ENCODE measurements around the gene AP2S1. TPM values are rescaled to one million over a fixed set of nuclear protein-coding genes. Genes with fewer than 3 reads are reported as not detected.

Gene AP2S1
- 311 and 326 TPM in 2 replicates for total RNA-seq

GRCh38 chr19:46850228-46851203 is at the start of gene AP2S1:
Gene AP2S1, minus strand, starts transcription at chr19:46850846. Its CDS starts 80 bp downstream, at chr19:46850766.

DNA sequence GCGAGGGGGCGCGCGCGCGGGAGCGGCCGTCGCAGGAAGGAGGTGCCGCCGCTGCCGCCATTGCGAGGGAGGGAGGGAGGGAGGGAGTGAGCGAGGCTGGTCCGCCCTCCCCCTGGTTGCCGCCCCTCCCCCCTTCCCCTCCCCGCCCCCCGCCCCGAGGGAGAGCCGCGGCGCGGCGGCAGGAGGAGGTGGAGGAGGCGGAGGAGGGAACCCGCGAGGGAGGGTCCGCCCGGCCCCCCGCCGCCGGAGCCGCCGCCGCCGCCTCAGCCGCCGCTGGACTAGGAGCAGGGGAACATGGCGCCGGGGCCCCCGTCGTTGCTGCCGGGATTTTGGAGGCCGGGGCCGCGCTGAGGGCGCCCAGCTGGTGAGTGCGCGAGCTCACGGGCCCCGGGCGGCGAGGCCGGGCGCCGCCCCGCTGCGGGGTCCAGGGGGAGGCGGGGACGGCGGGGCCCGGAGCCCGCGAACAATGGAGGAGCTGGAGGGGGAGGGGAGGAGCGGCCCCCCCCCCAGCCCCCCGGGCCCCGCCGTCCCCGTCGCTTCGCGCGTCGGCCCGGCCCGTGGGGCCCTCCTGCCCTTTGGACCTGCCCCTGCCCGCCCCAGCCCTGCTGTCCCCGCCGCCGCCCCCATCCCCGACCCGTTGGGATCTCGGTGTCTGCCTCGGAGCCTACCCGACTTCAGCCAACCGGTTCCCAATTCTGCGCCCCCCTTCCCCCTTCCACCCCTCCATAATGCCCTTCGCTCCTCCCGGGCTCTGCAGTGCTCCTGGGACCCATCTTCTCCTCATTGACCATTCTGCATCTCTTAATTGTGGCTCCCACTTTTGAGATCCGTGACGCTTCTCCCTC is 10.4 kb upstream of the AP2S1 start, which contains the start of gene ARHGAP35:
Gene ARHGAP35 (plus strand): TSS at position 152 of the 845 bp plus-strand sequence. CDS start 57,679 bp downstream, outside the sequence.

DNA sequence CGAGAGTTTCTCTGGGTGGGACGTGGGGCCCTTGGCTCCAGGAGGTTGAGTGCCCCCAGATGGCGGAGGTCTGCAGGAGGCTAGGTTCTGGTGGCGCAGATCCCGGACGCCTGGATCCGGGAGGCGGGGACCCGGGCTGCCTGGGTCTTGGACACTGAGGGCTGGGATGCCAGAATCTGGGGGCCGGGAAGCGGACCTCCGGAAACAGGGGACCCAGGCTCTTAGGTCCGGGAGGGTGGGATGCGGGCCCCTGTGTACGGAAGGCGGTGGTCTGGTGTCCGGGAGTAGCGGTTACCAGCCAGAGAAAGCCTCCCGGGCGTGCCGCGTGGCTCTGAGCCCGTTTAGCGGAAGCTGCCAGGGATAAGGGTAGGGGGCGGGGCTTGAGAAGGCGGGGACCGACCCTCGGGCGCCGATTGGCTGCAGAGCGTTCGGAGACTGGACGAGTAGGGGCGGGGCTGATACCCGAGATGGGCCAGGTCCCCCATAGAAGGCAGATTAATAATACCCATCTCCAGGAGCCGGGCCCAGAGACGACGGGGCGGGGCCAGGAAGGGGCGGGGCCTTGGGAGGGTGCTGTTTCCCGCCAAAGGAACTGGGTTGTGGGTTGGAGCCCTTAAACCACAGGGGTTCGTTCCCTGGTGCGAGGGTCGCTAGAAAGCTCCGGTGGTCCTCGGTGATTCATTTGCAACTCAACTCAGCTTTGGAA is 62.2 kb downstream of the AP2S1 start, which contains the start of gene SLC1A5:
Gene SLC1A5 (minus strand): TSS at position 333 of the 706 bp plus-strand sequence. CDS start 629 bp downstream, outside the sequence.

Small RNA genes within 50 kb of the gene (small RNA-seq; reads per million reads assigned to genes)
- gene AC008622.3 (not detected), gene HNRNPMP2 (not detected)

Other genes with a start within 250 kb of the AP2S1 start
- 112 and 130 TPM in 2 replicates for gene CALM3, start 249.5 kb downstream of the AP2S1 start, total RNA-seq
- 0.22 TPM in 1 of 2 replicates, not detected in the other for gene PTGIR, start 225.8 kb downstream of the AP2S1 start, total RNA-seq
- gene GNG8, start 214.6 kb downstream of the AP2S1 start, total RNA-seq = not detected in 2 replicates
- 0.39 TPM in 1 of 2 replicates, not detected in the other for gene DACT3, start 189.7 kb downstream of the AP2S1 start, total RNA-seq
- 20.4 and 21.1 TPM in 2 replicates for gene PRKD2, start 133.7 kb downstream of the AP2S1 start, total RNA-seq
- gene FKRP, start 104.8 kb downstream of the AP2S1 start, total RNA-seq = 24.3 and 27.2 TPM in 2 replicates
- 65.6 and 71.7 TPM in 2 replicates for gene STRN4, start 104.4 kb downstream of the AP2S1 start, total RNA-seq
- gene SLC1A5, start 62.3 kb downstream of the AP2S1 start, total RNA-seq = 148 and 369 TPM in 2 replicates
- gene ARHGAP35, start 10.2 kb upstream of the AP2S1 start, total RNA-seq = 58.1 and 60.7 TPM in 2 replicates
- gene NPAS1, start 169.0 kb upstream of the AP2S1 start, total RNA-seq = 0.11 and 0.39 TPM in 2 replicates
- 13.0 and 45.8 TPM in 2 replicates for gene TMEM160, start 197.8 kb upstream of the AP2S1 start, total RNA-seq

Data from placental epithelial cell (primary cell).